Right atrium auricular region (tissue), 2 donors: ENCODE measurements around the gene PLD4. TPM values are rescaled to one million over a fixed set of nuclear protein-coding genes. Genes with fewer than 3 reads are reported as not detected.
A peak's percentile ranks its signal among the peaks of the same experiment; 100 is the strongest.

Source experiments
- DNase-seq: peaks from one replicate; pipeline ENCODE4 v3.0.0-alpha.2; 2019; ENCODE audit warnings: low spot score
- H3K27ac ChIP-seq, 2 donors: fragments of 200-600 bp; sonication (generic); 1 replicate in 1 of 2; 2 replicates in 1 of 2; pipeline ENCODE4 v1.5.1; 2016 to 2019
- H3K27me3 ChIP-seq, 2 donors: fragments of 200-600 bp; sonication (generic); one replicate each; pipeline versions ENCODE4 v1.5.1 to v1.6.0; 2017 to 2019
- H3K36me3 ChIP-seq: fragments of 200-600 bp; sonication (generic); one replicate; pipeline ENCODE4 v1.5.1; 2016
- H3K4me1 ChIP-seq, 2 donors: fragments of 200-600 bp; sonication (generic); one replicate each; pipeline versions ENCODE4 v1.5.1 to v1.6.0; 2017 to 2019
- H3K4me3 ChIP-seq, 2 donors: fragments of 200-600 bp; sonication (generic); 1 replicate in 1 of 2; 2 replicates in 1 of 2; pipeline ENCODE4 v1.5.1; 2017 to 2019; ENCODE audit warnings: mild to moderate bottlenecking in 1 of 2, moderate library complexity in 1 of 2
- H3K9me3 ChIP-seq, 2 donors: fragments of 200-600 bp; sonication (generic); one replicate each; pipeline ENCODE4 v1.5.1; 2019
- total RNA-seq, 2 donors: library from RNA; depleted of rRNA; stranded (reverse); fragments of >200 nt; gene quantifications; one replicate each; pipeline ENCODE4 v1.1.0, GENCODE V29; 2016
- TF ChIP-seq, protein P1 (sequence below), 2 donors: fragments of 200-600 bp; sonication (generic); IDR thresholded peaks; one replicate each; pipeline ENCODE4 v1.5.1; 2019; ENCODE audit warnings: antibody characterized with exemption in 2 of 2

The PLD4 gene
- total RNA-seq, 2 donors from 2014 or later: 0.08 TPM; not detected in 1

DNA sequence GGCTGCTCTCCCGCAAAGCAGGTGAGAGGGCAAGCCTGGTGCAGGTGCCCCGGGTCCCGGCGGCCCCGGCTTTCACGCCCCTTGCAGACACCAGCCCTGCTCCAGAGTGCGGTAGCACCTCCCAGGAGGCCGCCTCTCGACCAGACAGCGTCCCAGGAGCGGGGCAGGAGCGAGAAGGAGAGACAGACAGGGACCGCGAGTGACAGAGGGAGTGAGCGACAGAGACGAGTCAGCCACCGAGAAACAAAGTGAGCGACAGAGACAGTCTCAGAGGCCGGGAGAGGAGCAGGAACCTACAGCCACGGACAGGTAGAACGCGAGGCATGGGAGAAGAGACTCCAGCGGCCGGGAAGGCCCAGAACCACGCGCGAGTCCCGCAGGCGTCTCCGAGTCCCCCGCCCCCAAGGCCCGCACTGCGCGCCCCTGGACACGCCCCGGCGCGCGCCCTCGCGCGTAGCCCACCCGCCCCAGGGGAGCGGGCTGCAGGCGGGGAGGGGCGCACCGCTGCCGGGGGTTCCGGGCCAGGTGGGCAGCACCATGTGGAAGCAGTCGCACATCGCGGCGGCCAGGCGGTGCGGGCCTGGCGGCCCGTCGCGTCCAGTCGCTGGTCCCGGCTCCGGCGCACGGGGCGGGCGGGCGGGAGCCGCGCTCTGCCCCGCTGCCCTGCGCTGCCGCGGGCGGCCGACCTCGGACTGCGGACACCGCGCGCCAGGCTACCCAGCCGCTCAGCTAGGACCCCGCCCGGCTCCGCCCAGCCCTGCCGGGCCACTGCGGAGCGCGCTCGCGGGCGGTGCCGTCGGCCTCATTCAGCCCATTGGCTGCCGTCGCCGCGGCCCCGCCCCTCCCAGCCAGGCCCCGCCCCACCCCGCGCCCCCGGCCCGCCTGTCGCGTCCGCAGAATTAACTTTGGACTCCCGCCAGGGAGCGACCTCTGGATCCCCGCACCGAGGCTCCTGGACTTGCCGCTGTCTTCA, 53.3 kb downstream of the PLD4 start, which contains the start of gene AHNAK2:
TSS of gene AHNAK2 (minus strand) at position 694 of the 973 bp plus-strand sequence. CDS start at position 557, 137 bp downstream.
- no peaks in the 10 kb centered on the region for H3K36me3 ChIP-seq
- H3K9me3 ChIP-seq: no peaks in the 10 kb centered on the region
- TF ChIP-seq, protein P1, sequence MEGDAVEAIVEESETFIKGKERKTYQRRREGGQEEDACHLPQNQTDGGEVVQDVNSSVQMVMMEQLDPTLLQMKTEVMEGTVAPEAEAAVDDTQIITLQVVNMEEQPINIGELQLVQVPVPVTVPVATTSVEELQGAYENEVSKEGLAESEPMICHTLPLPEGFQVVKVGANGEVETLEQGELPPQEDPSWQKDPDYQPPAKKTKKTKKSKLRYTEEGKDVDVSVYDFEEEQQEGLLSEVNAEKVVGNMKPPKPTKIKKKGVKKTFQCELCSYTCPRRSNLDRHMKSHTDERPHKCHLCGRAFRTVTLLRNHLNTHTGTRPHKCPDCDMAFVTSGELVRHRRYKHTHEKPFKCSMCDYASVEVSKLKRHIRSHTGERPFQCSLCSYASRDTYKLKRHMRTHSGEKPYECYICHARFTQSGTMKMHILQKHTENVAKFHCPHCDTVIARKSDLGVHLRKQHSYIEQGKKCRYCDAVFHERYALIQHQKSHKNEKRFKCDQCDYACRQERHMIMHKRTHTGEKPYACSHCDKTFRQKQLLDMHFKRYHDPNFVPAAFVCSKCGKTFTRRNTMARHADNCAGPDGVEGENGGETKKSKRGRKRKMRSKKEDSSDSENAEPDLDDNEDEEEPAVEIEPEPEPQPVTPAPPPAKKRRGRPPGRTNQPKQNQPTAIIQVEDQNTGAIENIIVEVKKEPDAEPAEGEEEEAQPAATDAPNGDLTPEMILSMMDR (IDR thresholded peaks at IDR 0.05): no peak
- H3K4me3 ChIP-seq: peak within 1 kb of the TSS; percentile 41 to 58
- no peak for DNase-seq
- H3K27me3 ChIP-seq: no peaks in the 10 kb centered on the region
- H3K4me1 ChIP-seq: peaks cover 0 to 72% of the 10 kb centered on the region in 2 donors
- no peak within 1 kb of the TSS for H3K27ac ChIP-seq

DNA sequence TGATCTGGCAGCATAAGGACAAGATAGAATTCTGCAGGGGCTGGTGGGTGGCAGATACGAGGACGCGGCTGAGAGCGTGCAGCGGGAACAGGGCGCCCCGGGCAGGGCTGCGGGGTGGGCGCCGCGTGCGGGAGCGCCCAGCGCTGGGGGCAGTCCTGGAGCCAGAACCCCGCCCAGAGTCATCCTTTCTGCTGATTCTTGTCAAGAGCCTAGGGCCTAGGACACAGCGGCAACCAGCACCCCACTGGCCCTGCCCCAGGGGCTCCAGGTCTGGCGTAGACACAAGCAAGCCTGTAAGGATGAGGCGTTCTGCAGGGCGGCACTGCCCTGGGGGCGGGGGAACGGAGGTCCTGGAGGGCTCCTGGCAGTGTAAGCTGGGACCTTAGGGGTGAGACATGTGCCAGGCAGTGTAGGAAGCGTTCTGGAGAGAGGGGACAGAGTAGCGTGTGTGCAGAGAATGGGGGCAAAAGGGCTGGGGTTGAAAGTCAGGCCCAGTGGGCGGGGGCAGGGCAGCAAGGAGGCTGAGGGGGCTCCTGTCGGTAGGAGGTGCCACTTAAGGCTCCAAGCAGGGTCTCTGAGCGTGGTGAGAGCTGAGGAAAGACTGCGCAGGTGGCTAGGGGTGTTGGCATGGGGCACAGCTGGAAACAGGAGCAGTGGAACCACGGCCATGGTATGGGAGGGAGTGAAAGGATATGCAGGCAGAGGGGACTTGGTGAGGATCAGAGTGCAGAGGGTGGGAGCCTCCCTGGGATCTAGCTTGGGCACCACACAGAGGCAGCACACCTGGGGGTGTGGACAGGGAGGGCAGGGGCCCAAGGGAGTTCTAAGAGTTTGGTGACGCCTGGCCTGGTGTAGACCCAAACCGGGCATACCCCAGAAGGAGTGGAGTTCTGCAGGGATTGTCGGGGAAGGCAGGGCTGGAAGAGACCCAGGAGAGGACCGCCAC, 54.3 kb downstream of the PLD4 start:
- TF ChIP-seq, protein P1 (IDR thresholded peaks at IDR 0.05): no peak
- H3K36me3 ChIP-seq: no peaks in the 10 kb centered on the region
- H3K9me3 ChIP-seq: no peaks in the 10 kb centered on the region
- no peak for DNase-seq
- H3K27me3 ChIP-seq: no peaks in the 10 kb centered on the region
- no peak overlapping the region for H3K27ac ChIP-seq
- H3K4me3 ChIP-seq: peak overlapping the region; percentile 29 to 58
- H3K4me1 ChIP-seq: peaks cover 0 to 61% of the 10 kb centered on the region in 2 donors

DNA sequence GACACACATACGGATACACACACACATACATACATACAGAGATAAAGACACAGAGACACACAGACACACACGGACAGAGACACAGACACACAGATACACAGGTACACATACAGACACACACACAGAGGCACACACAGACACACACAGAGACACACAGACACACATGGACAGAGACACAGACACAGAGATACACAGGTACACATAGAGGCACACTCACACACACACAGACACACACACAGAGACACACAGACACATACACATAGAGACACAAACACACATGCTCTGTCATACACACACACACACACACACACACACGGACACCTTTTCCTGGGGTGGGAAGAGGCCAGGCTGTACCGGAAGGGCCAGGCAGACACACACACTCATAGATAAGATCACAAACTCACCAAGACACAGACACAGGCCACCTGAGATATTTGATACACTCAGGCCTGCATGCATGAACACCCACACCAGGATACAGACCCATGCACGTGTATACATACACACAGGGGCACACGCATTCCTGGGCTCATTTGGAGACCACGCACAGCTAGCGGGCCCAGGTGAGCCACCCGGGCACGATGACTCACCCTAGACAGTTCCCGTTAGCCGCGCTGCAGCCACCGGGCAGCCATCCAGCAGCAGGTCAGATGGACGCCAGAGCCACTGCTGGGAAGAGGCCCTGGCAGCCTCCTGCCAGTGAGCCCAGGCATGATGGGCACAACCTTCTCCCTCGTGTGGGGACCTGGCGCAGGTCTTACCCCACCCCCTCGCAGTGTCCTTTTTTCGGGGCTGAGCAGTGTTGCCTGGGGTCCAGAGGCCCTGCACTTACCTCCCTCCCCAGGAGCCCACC, 55.3 kb downstream of the PLD4 start:
- H3K9me3 ChIP-seq: no peaks in the 10 kb centered on the region
- H3K27me3 ChIP-seq: no peaks in the 10 kb centered on the region
- no peak for DNase-seq
- H3K27ac ChIP-seq: peak overlapping the region in 1 of 2 donors; percentile 8
- TF ChIP-seq, protein P1 (IDR thresholded peaks at IDR 0.05): no peak
- no peaks in the 10 kb centered on the region for H3K36me3 ChIP-seq
- H3K4me3 ChIP-seq: no peak overlapping the region
- H3K4me1 ChIP-seq: peaks cover 0 to 54% of the 10 kb centered on the region in 2 donors

DNA sequence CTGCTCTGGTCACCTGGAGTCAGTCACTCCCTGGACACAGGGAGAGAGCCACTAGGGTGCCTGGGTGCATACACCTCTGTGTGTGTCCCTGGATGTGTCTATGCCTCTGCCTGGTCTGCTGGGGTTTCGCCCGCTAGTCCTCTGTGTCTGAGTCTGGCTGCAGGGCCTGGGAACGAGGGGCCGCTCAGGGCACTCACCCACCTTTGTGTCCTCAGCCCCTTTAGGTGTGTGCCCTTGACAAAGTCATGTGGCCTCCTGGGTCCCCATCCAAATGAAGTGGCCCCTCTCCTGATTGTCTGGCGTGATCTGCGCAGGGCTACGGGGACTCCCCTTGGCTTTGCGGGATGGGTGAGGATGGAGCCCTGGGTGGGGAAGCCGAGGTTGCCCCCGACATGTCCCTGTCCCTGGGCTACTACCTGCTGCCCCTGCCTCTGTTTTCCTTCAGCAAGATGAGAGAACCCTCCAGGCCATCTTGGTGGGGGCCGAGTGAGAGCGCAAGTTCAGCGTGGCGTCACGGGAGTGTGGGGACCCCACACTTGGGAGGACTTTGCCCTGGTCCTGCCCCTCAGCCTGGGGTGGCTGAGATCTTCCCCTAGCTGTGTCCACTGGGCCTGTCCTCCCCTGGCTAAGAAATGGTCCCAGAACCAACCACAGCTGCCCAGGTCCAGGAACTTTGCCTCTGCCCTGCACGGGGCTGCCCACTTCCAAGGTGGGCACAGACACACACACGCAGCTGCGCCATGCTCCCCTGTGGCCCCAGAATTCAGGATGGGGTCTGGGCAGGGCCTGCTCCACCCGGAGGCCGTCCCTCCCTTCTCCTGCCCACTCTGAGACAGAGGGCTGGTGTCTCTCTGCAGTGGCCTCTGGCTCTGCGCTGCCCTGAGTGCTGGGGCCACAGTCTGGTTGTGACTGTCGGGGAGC, 56.2 kb downstream of the PLD4 start:
- Histone ChIP-seq H3K4me1 (peaks cover 0 to 48% of the 10 kb centered on the region in 2 donors), H3K9me3 (no peaks in the 10 kb centered on the region), H3K36me3 (no peaks in the 10 kb centered on the region), H3K27ac (no peak overlapping the region), H3K27me3 (no peaks in the 10 kb centered on the region), H3K4me3 (no peak overlapping the region)
- TF ChIP-seq, protein P1 (IDR thresholded peaks at IDR 0.05): no peak
- DNase-seq: no peak
